ENCODE data around the gene EPHA3.

- TF ChIP-seq POLR2A (IDR thresholded peaks at IDR 0.05) (no peak), CTCF (IDR thresholded peaks at IDR 0.05) (no peak)
Observed at GRCh38 chr3:89353465-89353864, 246.0 kb downstream of the EPHA3 start.

Measured in ovary (tissue), 3 donors.